ENCODE measurements around the gene SLC35G1.

The SLC35G1 gene

DNA sequence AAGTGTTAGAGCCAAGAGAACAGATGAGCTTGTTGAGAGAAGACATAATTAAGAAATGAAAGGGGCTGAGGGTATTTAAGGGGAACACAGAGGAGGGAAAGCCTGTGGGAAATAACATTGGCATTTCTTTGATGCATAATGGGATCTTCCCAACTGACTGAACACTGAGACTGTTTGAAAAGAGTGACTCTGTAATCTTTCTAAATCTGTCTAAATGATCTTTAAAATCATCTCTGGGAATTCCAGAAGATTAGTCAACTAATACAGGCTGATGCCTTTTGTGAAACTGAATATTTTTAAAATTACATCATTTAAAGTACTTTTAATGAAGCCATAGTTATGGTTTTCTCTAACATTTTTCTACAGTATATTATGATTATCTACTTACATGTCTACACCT is 17.4 kb upstream of the SLC35G1 start:
- in situ Hi-C loops (cut with MboI; ENCODE audit: low sequenced_read_pairs): no loop called here

DNA sequence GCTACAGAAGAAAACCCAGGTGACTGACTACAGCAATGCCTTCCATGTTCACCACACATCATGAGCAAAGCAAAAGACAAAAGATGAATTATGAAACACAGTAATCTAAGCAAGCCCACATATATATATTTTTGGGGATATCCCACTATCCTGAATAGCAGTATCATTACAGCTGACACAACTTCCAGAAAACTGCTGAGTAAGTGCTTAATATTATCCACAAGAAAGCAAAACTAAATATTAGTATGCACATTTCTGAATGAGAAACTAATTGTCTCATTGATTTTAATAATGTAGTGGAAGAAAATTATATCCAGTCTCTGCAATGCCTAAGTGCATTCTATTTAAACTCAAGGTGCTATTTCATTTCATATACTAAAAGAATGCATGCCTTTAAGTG is 14.5 kb upstream of the SLC35G1 start:
- in situ Hi-C loops (cut with MboI; ENCODE audit: low sequenced_read_pairs): no loop called here

DNA sequence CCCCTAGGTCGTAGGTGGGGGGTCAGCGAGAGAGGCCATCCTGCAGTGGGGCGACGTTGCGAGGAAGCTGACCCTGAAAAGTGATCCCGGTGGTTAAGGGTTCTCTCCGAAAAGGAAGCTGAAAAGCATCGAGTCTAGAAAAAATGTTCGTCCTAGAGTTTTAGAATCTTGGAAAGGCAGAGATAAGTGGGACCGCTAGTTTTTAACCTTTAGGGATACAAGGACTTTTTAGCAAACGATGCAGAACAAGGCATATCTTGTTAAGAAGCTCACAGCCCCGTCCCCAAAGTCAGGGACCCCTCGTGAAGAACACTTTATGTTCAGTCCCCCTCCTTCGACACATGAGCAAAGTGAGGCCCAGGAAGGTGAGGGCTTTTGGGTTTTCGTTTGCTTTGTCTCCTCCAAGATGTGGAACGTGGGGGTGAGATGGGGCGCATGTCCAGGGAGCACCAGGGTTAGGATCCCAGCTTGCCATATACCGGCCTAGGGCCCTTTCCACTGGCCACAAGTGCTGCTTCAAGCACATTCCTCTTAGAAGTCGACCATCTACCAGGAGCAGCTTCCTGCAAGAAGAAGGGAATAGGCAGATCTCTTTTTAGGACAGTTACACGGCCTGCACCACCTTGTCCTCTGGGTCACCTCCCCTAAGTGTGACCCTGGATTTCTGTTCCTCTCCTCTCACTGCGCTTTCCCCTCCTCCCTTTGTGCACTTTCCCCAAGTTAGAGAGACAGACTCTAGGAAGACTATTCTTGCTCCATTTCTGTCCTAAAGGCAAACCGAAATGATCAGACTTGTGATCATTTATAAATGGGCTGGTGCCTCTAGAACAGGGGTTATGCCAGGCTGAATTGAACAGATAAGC is 969 bp downstream of the SLC35G1 start:
- in situ Hi-C loops (cut with MboI; ENCODE audit: low sequenced_read_pairs): no loop called here

DNA sequence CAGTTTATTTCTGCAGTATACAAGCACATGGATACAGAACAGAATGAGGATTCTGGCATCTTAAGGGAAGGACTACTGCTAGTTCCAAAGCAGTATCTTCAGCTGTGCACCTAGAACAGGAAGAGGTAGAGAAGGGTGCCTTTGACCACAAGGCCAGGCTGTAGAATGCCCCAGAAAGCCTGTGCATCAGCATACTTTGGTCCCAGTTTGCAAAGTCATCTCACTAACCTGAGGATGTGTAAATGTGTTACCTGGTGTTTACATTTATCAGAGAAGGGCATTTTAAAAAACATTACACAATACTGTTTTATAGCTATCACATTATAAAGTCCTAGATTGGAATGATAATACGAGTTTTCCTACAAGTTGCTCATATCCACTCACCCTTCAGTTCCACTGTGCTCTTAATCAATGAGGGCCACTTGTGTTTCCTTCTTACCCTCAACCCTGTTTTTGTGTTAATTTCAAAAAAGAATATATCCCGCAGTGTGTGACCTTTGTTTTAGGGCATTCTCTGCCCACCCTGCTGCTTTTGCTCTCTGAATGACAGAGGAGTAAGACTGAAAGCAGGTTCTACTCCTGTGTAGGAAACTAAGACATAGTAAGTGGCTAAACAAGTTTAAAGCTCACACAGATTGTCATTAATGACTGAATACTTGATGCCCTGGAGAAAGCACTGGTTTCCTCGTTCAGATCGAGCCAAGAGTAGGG is 3.4 kb downstream of the SLC35G1 start:
- in situ Hi-C loops (cut with MboI; ENCODE audit: low sequenced_read_pairs): no loop called here

DNA sequence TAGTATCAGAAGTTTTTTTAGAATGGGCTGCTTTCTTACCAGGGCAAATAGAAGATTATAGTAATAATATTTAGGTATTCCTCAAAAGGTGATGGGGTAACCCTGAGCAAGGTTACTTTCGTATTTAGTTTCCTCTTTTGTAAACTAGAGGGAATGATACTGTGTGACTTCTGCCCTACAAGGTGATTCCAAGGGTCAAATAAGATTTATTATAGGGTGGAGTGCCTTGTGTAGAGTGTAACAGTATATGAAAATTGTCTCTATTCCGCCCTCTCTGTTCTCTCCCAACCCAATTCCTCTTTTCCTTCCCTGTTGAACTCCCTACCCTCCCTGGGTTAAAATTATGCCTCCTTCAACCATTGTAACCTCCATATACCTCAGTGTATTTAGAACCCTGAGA is 5.3 kb downstream of the SLC35G1 start:
- in situ Hi-C loops (cut with MboI; ENCODE audit: low sequenced_read_pairs): no loop called here

DNA sequence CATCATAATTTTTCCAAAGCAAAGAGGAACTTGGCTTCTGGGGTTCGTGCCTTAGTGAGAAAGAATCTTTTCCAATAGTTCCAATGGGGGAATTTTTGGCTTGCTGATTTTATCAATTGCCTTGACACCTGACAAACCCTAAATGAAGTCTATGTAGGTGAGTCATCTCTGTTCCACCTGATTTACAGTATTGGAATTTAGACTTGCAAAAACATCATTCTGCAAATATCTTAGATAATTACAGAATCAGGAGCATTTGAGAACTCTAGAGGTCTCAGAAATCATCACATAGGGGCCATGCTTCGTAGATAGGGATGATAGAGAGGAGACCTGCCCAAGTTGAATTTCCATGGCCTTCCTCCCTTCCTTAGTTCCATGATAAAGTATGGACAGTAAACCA is 9.3 kb downstream of the SLC35G1 start:
- in situ Hi-C loops (cut with MboI; ENCODE audit: low sequenced_read_pairs): no loop called here

DNA sequence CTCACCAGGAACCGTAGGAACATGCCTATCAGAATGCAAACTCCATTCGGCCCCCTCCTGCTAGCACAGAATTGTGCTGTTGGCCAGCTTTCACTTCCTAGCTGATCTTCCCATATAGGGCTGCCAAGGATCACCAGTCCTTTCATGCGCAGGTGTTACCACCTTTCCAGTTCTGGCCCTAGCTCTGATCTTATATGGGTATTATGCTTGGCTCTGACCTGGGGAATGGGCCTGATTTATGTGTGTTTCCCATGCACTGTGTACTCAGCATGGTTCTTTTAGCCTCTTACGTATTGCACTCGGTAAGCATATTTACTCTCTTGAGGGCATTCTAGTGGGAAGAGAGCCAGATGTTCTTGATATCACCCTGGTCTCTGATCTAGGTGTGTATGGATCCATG is 11.1 kb downstream of the SLC35G1 start:
- in situ Hi-C loops (cut with MboI; ENCODE audit: low sequenced_read_pairs): no loop called here

DNA sequence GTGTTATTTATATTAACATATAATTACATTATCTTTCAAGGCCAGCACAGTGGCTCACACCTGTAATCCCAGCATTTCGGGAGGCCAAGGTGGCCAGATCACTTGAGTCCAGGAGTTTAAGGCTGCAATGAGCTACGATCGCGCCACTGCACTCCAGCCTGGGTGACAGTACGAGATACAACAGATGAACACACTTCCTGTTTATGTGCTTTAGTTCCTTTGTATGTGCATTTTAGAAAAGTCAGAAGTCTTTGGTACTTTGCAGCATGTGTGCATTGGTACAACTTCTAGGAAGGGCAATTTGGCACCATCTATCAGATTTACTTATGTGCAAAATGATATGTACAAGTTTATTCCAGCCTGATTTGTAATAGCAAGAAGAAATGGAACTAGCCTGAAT is 13.3 kb downstream of the SLC35G1 start:
- in situ Hi-C loops (cut with MboI; ENCODE audit: low sequenced_read_pairs): no loop called here

DNA sequence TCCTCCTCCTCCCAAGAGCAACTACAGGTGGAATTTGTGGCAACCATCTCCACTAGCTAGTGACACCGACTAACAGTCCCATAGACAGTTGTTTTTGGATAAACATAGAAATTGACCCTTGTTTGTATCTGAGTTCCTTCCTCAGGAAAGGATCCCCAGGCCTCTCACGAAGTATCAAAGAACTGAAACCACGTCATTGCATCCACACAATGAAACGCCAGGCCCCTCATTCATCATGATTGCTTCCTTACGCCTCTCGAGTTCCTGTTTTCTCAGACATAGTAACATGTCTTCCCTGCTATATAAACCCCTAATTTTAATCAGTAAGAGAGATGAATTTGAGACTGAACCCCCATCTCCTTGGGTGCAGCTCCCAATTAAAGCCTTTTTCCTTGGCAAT is 18.1 kb downstream of the SLC35G1 start:
- in situ Hi-C loops (cut with MboI; ENCODE audit: low sequenced_read_pairs): no loop called here

DNA sequence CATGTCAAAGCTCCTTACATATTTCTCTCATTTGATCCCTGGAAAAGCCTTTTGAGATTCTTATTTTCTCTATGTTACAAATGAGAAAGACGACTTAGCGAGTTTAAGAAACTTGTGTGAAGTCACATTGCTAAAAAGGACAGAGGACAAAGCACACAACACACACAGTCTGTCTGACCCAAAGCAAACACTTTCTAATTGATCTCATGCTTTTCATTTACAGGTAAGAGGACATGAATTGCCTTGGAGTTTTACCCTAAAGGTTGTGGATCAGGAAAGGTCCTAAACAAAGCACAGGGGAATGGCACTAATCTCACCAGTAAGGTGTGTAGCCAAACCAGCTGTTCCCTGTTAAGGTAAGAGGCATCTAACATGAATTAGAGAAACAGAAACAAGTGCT is 18.7 kb downstream of the SLC35G1 start:
- in situ Hi-C loops (cut with MboI; ENCODE audit: low sequenced_read_pairs): no loop called here

DNA sequence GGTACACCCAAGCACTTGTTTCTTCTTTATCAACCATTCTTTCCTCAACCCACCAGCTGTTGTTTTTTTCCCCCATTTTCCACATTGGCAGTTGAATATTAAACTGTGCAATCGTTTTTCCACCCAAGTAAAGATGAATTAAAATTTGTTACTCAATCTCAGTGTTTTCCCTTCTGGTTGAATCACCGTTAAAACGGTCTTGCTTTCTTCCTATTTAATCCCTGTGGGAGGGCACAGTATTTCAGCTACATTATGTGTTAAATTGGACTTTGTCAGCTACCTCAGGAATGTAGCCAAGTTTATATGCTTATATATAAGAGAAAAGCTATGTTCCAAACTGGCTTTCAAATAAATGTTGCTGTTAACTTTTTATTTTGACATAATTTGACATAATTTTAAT is 19.9 kb downstream of the SLC35G1 start:
- in situ Hi-C loops (cut with MboI; ENCODE audit: low sequenced_read_pairs): no loop called here

DNA sequence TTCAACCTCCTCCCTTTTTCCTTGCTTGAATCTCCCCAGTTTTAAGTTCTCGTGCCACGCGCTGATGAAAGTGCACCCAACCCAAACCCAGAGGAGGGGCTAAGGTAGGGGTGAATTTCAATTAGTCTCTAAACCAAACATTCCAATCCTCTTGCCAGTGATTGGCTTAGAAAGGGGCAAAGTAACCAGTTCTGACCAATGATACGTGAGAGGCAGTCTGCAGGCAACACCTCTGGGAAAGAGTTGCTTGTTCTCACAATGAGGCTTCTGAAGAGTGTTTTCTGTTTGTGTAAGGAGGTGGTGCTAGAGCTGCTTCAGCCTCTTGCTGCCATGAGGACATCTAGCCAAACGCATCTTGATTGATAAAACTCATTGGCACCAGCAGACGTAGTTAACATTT is 21.8 kb downstream of the SLC35G1 start:
- in situ Hi-C loops (cut with MboI; ENCODE audit: low sequenced_read_pairs): no loop called here

DNA sequence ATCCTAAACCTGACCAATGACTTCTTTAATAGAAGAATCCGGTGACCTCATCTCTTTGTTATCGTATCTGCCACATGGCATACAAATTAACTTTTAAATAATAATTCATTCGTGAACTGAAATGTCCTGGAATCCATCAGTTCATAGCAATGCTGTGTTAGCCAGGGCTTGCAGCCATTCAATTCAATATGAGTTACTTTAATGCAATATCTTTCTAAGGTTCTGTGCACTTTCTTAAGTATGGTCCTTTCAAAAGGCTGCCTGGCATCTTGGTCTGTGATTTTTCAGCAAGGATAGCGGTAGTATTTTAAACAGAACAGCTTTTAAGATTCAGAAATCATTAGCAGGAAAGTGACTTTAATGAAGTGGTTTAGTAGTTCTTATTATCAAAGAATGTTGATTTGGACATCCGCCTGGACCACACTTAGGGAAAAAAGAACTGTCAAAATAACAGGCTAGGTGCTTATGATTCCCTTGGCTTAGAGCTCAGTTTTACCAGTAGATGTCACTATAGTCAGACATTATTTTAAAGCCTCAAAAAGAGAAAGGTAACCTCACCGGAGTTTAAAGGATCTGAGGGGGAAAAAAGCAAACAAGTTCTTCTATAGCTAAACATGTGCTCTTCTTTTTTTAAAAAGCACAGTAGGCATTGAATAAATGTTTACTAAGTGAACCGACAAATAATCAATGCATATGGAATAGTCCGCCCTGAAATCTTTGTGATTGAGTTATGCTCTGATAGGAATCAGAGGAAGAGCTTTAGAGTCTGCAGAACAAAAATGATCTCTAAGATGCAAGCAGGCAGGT is 22.7 kb downstream of the SLC35G1 start:
- in situ Hi-C loops (cut with MboI; ENCODE audit: low sequenced_read_pairs): no loop called here

DNA sequence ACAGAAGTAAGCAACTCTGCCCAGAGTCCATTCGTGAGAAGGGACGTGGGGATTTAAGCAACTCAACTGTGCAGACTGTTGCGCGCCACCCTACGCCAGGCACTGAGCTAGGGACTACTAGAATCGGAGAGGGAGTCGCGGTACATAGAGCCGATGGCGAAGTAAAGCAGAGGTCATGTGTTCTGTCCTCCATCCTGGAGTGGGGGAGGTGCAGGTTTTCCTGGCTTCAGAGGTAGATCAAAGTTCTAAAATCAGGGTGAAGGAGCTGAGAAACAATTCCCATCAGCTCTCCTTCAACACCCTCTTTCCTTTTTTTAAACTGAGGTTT is 23.2 kb downstream of the SLC35G1 start:
- in situ Hi-C loops (cut with MboI; ENCODE audit: low sequenced_read_pairs): no loop called here

DNA sequence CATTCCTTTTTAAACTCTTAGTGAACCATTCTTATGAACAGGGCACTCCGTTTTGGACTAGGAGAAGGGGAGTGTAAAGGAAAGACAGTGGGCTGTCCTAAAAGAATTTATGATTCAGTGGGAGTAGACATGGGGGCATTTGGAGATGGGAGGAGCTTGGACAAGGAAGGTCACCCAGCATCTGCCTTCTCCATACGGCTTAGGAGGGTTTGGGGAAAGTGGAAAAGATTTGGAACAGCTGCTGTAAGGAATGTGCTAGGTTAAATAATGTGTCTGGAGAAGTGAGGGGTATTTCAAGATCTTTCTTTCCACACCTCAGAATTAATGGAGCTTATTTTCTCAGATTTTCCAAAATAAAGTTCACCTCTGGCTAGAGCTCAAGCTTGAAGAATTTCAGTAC is 24.0 kb downstream of the SLC35G1 start:
- in situ Hi-C loops (cut with MboI; ENCODE audit: low sequenced_read_pairs): no loop called here

DNA sequence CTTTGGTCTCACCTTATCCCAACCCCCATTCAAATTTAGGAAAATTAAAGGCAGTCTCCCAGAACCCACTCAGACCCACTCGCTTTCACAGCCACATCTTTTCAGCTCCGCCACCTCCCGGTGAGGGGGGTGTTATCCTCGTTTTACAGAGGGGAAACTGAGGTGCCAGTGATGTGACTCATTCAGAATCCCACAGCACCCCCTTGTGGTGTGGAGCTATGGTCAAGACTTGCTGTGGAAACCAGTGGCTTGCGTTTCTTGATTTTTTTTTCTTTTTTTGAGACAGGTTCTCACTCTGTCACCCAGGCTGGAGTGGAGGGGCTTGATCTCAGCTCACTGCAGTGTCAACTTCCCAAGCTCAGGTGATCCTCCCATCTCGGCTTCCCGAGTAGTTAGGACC is 27.6 kb downstream of the SLC35G1 start:
- in situ Hi-C loops (cut with MboI; ENCODE audit: low sequenced_read_pairs): no loop called here

DNA sequence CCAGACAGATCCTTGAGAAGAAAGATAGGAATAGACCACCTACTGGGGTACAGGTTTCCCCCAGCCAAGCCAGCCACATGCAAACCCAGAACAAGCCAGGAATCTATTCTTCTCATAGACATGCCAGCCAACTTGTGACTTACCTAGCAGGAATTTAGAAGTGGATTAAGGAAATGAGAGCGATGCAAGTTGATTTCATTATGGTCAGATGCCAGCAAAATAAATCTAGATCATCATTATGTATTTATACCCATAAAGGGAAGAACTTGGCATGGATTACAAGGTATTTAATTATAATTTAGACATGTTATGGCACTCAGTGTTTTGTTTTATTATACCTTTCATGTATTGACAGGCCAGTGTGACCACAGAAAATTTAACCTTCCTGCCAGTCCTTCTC is 32.8 kb downstream of the SLC35G1 start:
- in situ Hi-C loops (cut with MboI; ENCODE audit: low sequenced_read_pairs): no loop called here

DNA sequence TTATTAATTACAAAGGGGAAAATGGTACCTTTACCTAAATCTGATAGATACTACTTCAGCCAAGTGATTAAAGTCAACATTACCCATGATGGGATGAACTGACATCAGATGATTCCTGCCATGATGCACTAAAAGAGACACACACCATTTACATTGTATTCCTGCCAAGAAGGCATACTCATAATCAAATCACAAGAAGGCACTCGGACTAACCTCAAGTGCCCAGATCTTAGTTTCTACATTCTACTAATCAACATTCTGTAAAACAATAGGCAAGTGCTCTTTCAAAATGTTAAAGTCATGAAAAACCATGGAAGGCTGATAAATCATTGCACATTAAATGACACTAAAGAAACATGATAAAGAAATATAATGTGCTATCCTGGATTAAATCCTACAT is 44.4 kb downstream of the SLC35G1 start:
- in situ Hi-C loops (cut with MboI; ENCODE audit: low sequenced_read_pairs): no loop called here

DNA sequence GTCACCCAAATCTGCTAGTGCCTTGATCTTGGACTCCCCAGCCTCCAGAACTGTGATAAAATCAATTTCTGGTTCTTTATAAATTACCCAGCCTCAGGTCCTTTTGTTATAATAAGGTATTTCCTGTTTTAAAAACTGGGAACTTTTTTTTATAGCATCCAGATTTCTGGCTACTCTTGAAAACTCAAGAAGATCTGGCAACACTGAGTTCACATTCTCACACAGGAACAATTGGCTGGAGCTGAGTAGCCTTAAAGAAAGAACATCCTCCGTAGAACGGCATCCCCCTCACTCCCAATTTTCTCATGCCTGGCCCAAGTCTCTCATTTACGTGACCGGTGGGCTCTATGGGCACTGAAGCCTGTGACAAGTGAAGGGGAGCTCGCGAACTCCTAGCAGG is 47.1 kb downstream of the SLC35G1 start:
- in situ Hi-C loops (cut with MboI; ENCODE audit: low sequenced_read_pairs): no loop called here

DNA sequence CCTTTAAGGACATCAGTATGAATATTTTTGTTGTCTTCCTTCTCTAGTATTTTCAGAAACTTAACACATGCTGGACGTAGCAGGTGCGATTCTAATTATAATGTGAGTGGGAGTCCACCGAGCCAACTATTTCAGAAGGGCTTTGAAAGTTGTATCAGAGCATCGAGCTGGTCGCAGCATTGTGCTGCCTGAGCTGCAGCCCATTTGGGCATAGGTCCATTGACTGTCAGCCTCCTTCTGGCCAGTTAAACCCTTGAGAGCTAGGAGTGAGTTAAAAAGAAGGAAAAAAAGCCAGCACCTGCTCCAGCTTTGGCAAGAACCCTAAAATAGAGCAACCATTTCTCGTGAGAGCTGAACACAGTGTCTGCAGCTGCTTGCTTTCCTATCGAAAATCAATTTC is 47.8 kb downstream of the SLC35G1 start:
- in situ Hi-C loops (cut with MboI; ENCODE audit: low sequenced_read_pairs): no loop called here

DNA sequence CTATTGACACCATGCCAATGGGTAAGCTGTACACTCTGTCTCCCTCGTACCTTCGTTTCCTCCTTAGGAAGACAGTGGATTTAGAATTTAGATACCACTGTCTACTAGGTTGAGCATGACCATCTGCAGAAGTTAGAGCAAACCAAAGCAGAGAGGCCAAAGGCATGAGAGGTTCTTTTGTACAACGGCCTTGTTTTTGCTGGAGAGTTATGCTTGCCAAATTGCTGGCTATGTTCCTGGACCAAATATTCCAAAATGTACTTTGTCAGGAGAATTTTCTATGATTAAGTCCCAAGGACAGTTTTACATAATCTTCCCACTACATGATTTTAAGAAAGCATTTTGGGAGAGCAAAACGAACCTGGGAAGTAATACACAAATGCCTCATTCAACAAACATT is 52.0 kb downstream of the SLC35G1 start:
- in situ Hi-C loops (cut with MboI; ENCODE audit: low sequenced_read_pairs): no loop called here

DNA sequence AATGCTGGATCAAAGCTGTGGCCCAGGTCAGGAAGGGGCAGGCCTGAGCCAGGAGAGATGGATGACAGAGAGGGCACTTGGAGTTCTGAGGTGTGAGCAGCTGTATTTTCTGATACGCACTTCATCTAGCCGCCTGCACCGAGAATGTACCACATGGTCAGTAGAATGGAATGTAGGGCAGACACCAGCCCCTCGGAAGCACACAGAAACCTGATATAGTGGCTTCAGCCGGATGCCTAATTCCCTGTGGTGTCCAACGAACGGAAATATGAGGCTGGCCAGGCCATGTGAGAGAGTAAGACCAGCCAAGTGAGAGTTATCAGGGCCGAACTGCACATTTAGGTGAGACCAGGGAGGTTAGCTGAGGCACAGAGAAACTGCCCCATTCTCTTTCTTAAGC is 53.3 kb downstream of the SLC35G1 start:
- in situ Hi-C loops (cut with MboI; ENCODE audit: low sequenced_read_pairs): no loop called here

Data from HL-60/S4 treated with phorbol 12-myristate 13-acetate at 8.2 ng/mL for 4 days and 3 days (cell line).